BLaER1 treated with 17β-estradiol and CSF1 and Interleukin-3, amounts not matched to agents 10 nM and 100 nM (cell line): ENCODE results near the gene CNP.
"Not testable (repeated sequence)": the region's sequence is repeated elsewhere in the genome, so short reads cannot be mapped to it uniquely, and the experiment has no call there.

Experiments used
- H3K27ac ChIP-seq, 11 experiments: shearing (Covaris generic); formaldehyde crosslinking; 2 replicates each; pipeline ENCODE4 v1.8.1; 2022
- H3K27me3 ChIP-seq, 11 experiments: shearing (Covaris generic); formaldehyde crosslinking; 2 replicates each; pipeline ENCODE4 v1.8.1; 2022
- H3K36me3 ChIP-seq, 11 experiments: shearing (Covaris generic); formaldehyde crosslinking; 2 replicates each; pipeline ENCODE4 v1.8.1; 2022
- H3K4me1 ChIP-seq, 10 experiments: shearing (Covaris generic); formaldehyde crosslinking; 2 replicates each; pipeline ENCODE4 v1.8.1; 2022
- H3K4me2 ChIP-seq, 11 experiments: shearing (Covaris generic); formaldehyde crosslinking; 2 replicates each; pipeline ENCODE4 v1.8.1; 2022
- H3K4me3 ChIP-seq, 10 experiments: shearing (Covaris generic); formaldehyde crosslinking; 2 replicates each; pipeline ENCODE4 v1.8.1; 2022
- H3K9ac ChIP-seq, 11 experiments: shearing (Covaris generic); formaldehyde crosslinking; 2 replicates each; pipeline ENCODE4 v1.8.1; 2022
- H3K9me3 ChIP-seq, 11 experiments: shearing (Covaris generic); formaldehyde crosslinking; replicated peaks in 1 of 11; 2 replicates each; pipeline ENCODE4 v1.8.1; 2022
- H4K20me1 ChIP-seq, 11 experiments: shearing (Covaris generic); formaldehyde crosslinking; 2 replicates each; pipeline ENCODE4 v1.8.1; 2022
- Cebpa-rat ChIP-seq, 11 experiments: shearing (Covaris generic); IDR thresholded peaks; 2 replicates each; pipeline ENCODE4 v1.8.1; 2022

The CNP gene

DNA sequence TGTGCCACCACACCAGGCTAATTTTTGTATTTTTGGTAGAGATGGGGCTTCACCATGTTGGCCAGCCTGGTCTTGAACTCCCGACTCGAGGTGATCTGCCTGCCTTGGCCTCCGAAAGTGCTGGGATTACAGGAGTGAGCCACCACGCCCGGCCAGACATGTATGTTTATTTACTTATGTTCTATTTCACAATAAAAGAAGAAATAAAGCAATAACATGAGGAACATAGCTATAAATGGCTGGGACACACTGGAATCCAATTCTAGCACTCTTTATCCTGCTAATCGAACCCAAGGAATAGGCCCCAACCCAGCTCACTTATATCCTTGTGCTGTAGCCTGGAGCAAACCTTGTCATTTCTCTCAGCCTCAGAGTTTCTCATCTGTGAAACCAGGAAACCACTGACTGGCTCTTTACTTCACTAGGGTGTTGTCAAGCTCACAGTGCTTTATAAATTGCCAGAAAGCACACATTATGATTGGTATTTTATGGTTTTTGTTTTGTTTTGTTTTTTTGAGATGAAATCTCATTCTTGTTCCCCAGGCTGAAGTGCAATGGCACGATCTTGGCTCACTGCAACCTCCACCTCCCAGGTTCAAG, 40.5 kb upstream of the CNP start:
- no peak overlapping the region for H3K4me3 ChIP-seq
- peak overlapping the region; percentile 20 to 77 (median 65); a peak in 20 of 22 replicates for H3K4me2 ChIP-seq
- 0 out of 22 replicates have a peak, but pooled peaks of 1 of the 11 experiments have one; percentile 8 for TF ChIP-seq Cebpa-rat (IDR thresholded peaks at IDR 0.05)
- peaks cover 33 to 86% (median 75%) of the 10 kb centered on the region in 10 experiments for H3K4me1 ChIP-seq
- H3K9me3 ChIP-seq = no peaks in the 10 kb centered on the region
- H3K36me3 ChIP-seq = no peaks in the 10 kb centered on the region
- peak overlapping the region in 8 of 11 experiments; percentile 17 to 54 (median 30); a peak in 11 of 22 replicates for H3K27ac ChIP-seq
- no peaks in the 10 kb centered on the region for H4K20me1 ChIP-seq
- no peaks in the 10 kb centered on the region for H3K27me3 ChIP-seq
- H3K9ac ChIP-seq = peak overlapping the region in 4 of 11 experiments; percentile 21 to 54 (median 38); a peak in 6 of 22 replicates

DNA sequence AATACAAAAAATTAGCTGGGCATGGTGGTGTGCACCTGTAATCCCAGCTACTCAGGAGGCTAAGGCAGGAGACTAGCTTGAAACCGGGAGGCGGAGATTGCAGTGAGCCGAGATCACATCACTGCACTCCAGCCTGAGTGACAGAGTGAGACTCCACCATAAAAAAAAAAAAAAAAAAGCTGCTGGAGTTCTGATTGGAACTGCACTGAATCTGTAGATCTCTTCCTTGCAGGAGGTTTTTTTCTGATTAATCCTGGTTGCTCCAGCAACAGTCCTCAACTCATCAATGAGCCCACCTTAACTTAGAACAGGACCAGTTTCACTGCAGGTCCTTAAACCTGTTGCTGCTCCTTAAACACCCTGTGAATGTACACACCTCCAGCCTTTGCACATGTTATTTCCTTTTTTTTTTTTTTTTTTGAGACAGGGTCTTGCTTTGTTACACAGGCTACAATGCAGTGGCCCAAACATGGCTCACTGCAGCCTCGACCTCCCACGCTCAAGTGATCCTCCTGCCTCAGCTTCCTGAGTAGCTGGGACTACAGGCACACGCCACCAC, 37.8 kb upstream of the CNP start:
- Histone ChIP-seq H3K4me2 (peak overlapping the region; percentile 40 to 93 (median 83); a peak in 20 of 22 replicates), H3K27ac (peak overlapping the region in 3 of 11 experiments; percentile 69 to 77 (median 72); a peak in 1 of 22 replicates), H3K36me3 (no peaks in the 10 kb centered on the region), H3K4me3 (no peak overlapping the region), H3K9me3 (no peaks in the 10 kb centered on the region), H3K27me3 (no peaks in the 10 kb centered on the region), H3K9ac (no peak overlapping the region), H4K20me1 (no peaks in the 10 kb centered on the region), H3K4me1 (peaks cover 60 to 88% (median 81%) of the 10 kb centered on the region in 10 experiments)
- TF ChIP-seq Cebpa-rat (IDR thresholded peaks at IDR 0.05) = no peak

DNA sequence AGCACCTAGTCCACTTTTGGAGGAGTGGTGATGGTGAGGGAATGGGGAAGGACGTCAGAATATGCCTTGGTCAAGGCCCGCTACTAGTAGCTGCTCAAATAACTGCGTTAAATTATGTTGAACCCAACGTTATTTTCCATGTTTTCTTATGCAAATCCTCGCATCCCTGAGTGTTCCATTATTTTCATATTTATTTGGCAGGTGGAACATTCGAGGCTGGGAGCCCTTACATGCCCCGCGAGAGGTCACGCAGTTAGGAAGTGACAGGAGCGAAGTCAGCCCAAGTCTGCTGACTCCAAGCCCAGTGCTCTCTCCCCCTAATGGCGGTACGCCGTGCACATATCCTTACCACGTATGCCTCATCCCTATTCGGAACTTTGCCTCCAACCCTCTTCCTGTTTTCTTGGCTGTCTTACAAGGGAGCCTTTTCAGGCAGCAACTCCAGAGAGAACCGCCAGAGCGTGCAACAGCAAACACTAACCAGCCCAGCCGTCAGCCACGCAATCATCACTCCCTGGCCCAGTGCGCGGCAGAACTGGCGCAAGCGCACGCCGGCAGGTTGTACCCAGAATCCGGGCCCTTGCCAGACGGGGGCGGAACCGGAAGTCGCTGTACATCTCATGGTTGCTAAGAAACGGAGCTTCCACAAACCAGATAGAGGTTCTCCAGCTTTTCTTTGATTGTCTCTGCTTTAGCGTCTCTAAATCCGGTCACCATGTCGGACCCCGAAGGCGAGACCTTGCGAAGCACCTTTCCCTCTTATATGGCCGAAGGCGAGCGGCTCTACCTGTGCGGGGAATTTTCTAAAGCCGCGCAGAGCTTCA, 36.4 kb upstream of the CNP start, which contains the start of gene ODAD4:
Gene ODAD4, plus strand, starts transcription at position 609 of the 824 bp plus-strand sequence. Its CDS starts 107 bp downstream, at position 716.
- Histone ChIP-seq H3K4me2 (peak within 1 kb of the TSS; percentile 69 to 93 (median 83)), H3K27ac (peak within 1 kb of the TSS; percentile 64 to 88 (median 71)), H3K9ac (peak within 1 kb of the TSS; percentile 50 to 76 (median 66)), H3K27me3 (no peaks in the 10 kb centered on the region), H3K36me3 (no peaks in the 10 kb centered on the region), H4K20me1 (no peaks in the 10 kb centered on the region), H3K4me1 (peaks cover 60 to 80% (median 71%) of the 10 kb centered on the region in 10 experiments), H3K9me3 (no peaks in the 10 kb centered on the region), H3K4me3 (peak within 1 kb of the TSS; percentile 50 to 66 (median 53))
- peak in 8 of 11 experiments; percentile 21 to 92 (median 60); a peak in 11 of 22 replicates for TF ChIP-seq Cebpa-rat (IDR thresholded peaks at IDR 0.05)

DNA sequence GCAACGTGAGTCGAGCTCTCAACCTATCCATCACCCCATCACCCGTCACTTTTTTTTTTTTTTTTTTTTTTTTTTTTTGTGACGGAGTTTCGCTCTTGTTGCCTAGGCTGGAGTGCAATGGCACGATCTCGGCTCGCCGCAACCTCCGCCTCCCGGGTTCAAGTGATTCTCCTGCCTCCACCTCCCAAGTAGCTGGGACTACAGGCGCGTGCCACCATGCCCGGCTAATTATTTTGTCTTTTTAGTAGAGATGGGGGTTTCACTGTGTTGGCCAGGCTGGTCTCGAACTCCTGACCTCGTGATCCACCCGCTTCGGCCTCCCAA, 35.8 kb upstream of the CNP start:
- Histone ChIP-seq H3K4me3 (peak overlapping the region; percentile 50 to 66 (median 53); a peak in 19 of 20 replicates), H3K27ac (peak overlapping the region in 9 of 11 experiments; percentile 21 to 88 (median 56); a peak in 11 of 22 replicates), H3K4me1 (peaks cover 56 to 74% (median 65%) of the 10 kb centered on the region in 10 experiments), H3K9ac (peak overlapping the region in 9 of 11 experiments; percentile 20 to 72 (median 60); a peak in 9 of 22 replicates), H3K4me2 (peak overlapping the region; percentile 69 to 90 (median 83))
- H3K9me3 ChIP-seq, H4K20me1 ChIP-seq, H3K36me3 ChIP-seq, H3K27me3 ChIP-seq: not testable (repeated sequence)

DNA sequence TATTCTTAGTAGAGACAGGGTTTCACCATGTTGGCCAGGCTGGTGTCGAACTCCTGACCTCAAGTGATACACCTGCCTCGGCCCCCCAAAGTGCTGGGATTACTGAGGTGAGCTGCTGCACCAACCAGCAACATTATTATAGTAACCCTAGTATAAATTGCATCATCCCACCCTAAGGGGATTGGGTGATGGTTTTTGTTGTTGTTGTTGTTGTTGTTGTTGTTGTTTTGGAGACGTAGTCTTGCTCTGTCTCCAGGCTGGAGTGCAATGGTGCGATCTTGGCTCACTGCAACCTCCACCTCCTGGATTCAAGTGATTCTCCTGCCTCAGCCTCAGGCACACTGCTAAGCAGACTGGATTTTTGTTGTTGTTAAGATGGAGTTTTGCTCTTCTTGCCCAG, 34.9 kb upstream of the CNP start:
- H4K20me1 ChIP-seq = not testable (repeated sequence)
- H3K27ac ChIP-seq = peak overlapping the region in 2 of 11 experiments; percentile 56 to 88; a peak in 4 of 22 replicates
- H3K4me2 ChIP-seq = peak overlapping the region; percentile 48 to 90 (median 83); a peak in 17 of 22 replicates

DNA sequence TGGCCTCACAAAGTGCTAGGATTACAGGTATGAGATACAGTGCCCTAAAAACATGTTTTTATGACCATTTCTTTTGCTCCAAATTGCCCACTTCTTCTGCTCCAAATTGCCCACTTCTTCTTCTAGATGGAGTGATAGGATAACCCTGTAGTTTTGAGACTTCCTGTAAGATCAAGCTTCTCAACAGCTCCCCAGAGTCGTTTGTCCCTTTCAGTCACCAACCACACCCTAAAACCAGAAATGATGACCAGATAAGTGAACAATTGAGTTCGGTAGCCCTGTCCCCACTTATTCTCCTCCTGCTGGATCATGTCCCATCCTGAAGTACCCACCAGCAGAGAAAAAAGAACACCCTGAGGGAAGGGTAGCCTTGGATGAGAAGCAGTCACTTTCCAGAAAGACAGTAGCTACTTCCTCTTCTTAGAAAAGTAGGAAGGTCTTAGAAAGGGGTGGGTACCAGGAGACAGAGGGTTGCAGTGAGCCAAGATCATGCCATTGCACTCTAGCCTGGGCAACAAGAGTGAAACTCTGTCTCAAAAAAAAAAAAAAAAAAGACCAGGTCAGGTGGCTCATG, 33.7 kb upstream of the CNP start:
- Histone ChIP-seq H3K9ac (peak overlapping the region in 7 of 11 experiments; percentile 6 to 66 (median 50); a peak in 10 of 22 replicates), H3K4me3 (peak overlapping the region in 2 of 10 experiments; percentile 16 to 26; a peak in 2 of 20 replicates), H3K9me3 (no peaks in the 10 kb centered on the region), H3K27me3 (no peaks in the 10 kb centered on the region), H4K20me1 (no peaks in the 10 kb centered on the region), H3K4me2 (peak overlapping the region; percentile 48 to 88 (median 82)), H3K4me1 (peaks cover 51 to 73% (median 63%) of the 10 kb centered on the region in 10 experiments), H3K27ac (peak overlapping the region in 10 of 11 experiments; percentile 25 to 88 (median 62); a peak in 16 of 22 replicates), H3K36me3 (no peaks in the 10 kb centered on the region)
- no peak for TF ChIP-seq Cebpa-rat (IDR thresholded peaks at IDR 0.05)

More for the DNA sequence above, 34.9 kb upstream of the CNP start:
- H3K4me3 ChIP-seq, H3K27me3 ChIP-seq, H3K9ac ChIP-seq, H3K9me3 ChIP-seq, H3K36me3 ChIP-seq: not testable (repeated sequence)
- peaks cover 47 to 66% (median 57%) of the 10 kb centered on the region in 10 experiments for H3K4me1 ChIP-seq

DNA sequence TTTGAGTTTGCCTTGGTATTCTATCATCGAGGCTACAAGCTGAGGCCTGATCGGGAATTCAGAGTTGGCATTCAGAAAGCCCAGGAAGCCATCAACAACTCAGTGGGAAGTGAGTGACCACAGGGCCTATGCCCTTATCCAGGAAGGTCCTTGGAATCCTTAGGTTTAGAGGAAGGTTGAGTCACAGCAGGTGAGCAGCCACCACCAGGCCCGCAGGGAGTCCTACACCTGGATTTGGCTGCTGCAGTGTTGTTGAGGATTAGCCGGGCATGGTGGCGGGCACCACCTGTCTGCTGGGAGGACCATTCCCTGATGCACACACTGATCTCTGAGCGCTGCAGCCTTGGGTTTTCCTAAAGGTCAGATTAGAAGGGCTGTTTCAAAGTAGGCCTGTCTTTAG, 31.0 kb upstream of the CNP start:
- Histone ChIP-seq H3K4me3 (no peak overlapping the region), H3K9me3 (no peaks in the 10 kb centered on the region), H3K27me3 (no peaks in the 10 kb centered on the region), H3K9ac (no peak overlapping the region), H3K4me2 (no peak overlapping the region), H3K36me3 (no peaks in the 10 kb centered on the region), H3K4me1 (peaks cover 46 to 66% (median 58%) of the 10 kb centered on the region in 10 experiments), H4K20me1 (no peaks in the 10 kb centered on the region), H3K27ac (no peak overlapping the region)
- TF ChIP-seq Cebpa-rat (IDR thresholded peaks at IDR 0.05) = no peak

DNA sequence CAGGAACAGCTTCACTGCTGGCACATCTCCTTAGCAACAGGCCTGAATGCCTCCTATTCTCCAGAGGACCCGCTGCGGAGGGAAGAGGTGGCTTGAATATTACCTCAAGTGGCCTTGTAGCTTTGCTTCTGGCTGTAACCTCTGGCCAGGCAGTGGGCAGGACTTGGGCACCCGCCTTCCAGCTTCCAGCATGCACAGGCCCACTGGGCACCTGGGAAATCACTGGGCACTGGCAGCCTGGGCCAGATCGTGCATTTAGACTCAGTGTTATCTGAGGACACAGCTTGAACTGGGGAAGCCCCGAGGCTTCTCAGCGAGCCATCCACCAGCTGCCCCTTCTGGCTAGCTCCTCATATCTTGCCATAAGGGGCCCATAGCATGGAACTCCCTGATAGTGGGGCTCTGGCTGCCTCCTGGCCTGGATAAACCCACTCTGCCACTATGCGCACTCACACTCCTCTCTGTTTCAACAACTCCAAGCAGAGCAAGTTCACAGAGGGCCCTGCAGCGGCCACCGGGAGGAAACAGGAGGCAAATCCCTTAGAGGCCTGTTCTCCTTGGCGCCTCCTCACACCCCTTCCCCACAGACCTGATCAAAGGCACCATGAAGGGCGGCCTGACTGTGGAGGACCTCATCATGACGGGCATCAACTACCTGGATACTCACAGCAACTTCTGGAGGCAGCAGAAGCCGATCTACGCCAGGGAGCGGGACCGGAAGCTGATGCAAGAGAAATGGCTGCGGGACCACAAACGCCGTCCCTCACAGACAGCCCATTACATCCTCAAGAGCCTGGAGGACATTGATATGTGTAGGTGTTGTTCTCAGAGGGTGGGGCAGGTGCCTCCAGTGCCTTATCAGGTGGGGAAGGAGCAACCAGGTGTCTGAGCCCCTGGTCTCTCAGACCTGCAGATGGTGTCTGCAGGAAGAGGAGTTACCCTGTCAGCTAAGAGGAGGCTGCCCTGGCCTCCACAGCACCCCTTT, 28.3 kb upstream of the CNP start:
- H3K4me2 ChIP-seq = peak overlapping the region; percentile 18 to 77 (median 56); a peak in 19 of 22 replicates
- no peak for TF ChIP-seq Cebpa-rat (IDR thresholded peaks at IDR 0.05)
- peak overlapping the region in 3 of 11 experiments; percentile 3 to 43 (median 17); a peak in 3 of 22 replicates for H3K27ac ChIP-seq

More for the DNA sequence above, 28.3 kb upstream of the CNP start:
- H3K36me3 ChIP-seq = no peaks in the 10 kb centered on the region
- H3K4me1 ChIP-seq = peaks cover 20 to 40% (median 35%) of the 10 kb centered on the region in 10 experiments
- no peak overlapping the region for H3K4me3 ChIP-seq
- H3K9me3 ChIP-seq = no peaks in the 10 kb centered on the region
- H3K9ac ChIP-seq = peak overlapping the region in 1 of 11 experiments; percentile 45; a peak in 1 of 22 replicates
- no peaks in the 10 kb centered on the region for H4K20me1 ChIP-seq
- no peaks in the 10 kb centered on the region for H3K27me3 ChIP-seq
